Neural crest cell (in vitro differentiated cells): ENCODE measurements around the gene PALMD. TPM values are rescaled to one million over a fixed set of nuclear protein-coding genes. Genes with fewer than 3 reads are reported as not detected.
A peak's percentile ranks its signal among the peaks of the same experiment; 100 is the strongest.

Experiments used
- DNase-seq: peaks from one replicate; pipeline ENCODE4 v3.0.0; 2021; ENCODE audit warnings: low read depth, mixed read lengths, low spot score
- H3K27ac Mint-ChIP-seq: one replicate; pipeline ENCODE4 v1.8.0; 2021; ENCODE audit warnings: mild to moderate bottlenecking, mixed read lengths; ENCODE audit not compliant: unreplicated experiment
- H3K27me3 Mint-ChIP-seq: 2 replicates; pipeline ENCODE4 v1.8.0; 2021; ENCODE audit warnings: low read depth, mild to moderate bottlenecking, mixed read lengths
- H3K36me3 Mint-ChIP-seq: 2 replicates; pipeline ENCODE4 v1.8.0; 2021; ENCODE audit warnings: low read depth, mild to moderate bottlenecking, mixed read lengths
- H3K4me1 Mint-ChIP-seq: 2 replicates; pipeline ENCODE4 v1.8.0; 2021; ENCODE audit warnings: mixed read lengths
- H3K4me3 Mint-ChIP-seq: one replicate; pipeline ENCODE4 v1.8.0; 2021; ENCODE audit warnings: mild to moderate bottlenecking, mixed read lengths
- H3K9me3 Mint-ChIP-seq: 2 replicates; pipeline ENCODE4 v1.8.0; 2021; ENCODE audit warnings: mixed read lengths
- total RNA-seq: library from RNA; stranded (reverse); gene quantifications from 2 replicates; pipeline ENCODE4 v1.2.1, GENCODE V29; 2021
- TF ChIP-seq, protein P1 (sequence below): fragments of 200-600 bp; sonication (generic); conservative IDR thresholded peaks from 2 replicates; pipeline ENCODE4 v1.5.0; 2021; ENCODE audit warnings: antibody characterized with exemption, mild to moderate bottlenecking

Gene PALMD
- total RNA-seq, 1 donor from 2014 or later: 0.21 TPM

DNA sequence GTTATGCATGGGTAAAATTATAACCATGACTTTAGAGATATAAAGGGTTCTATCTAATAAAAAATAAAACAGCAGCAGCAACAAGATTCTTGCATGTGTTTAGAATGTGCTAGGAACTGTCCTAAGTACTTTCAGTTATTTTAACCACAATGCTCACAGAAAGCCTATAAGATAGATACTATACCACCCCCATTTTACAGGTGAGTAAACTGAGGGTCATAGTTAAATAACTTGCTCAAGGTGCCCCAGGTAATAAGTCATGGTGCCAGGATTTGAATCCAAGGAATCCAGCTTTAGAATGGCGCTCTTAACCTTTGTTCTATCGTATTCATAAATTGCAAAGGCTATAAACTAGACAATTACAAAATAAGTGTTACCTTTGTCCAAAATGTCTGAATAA is 67.1 kb downstream of the PALMD start:
- Mint-ChIP-seq H3K4me1 (no peaks in the 10 kb centered on the region), H3K36me3 (peaks cover 12% of the 10 kb centered on the region), H3K4me3 (no peak overlapping the region), H3K9me3 (no peaks in the 10 kb centered on the region), H3K27me3 (no peaks in the 10 kb centered on the region), H3K27ac (no peak overlapping the region)
- DNase-seq: no peak
- TF ChIP-seq, protein P1, sequence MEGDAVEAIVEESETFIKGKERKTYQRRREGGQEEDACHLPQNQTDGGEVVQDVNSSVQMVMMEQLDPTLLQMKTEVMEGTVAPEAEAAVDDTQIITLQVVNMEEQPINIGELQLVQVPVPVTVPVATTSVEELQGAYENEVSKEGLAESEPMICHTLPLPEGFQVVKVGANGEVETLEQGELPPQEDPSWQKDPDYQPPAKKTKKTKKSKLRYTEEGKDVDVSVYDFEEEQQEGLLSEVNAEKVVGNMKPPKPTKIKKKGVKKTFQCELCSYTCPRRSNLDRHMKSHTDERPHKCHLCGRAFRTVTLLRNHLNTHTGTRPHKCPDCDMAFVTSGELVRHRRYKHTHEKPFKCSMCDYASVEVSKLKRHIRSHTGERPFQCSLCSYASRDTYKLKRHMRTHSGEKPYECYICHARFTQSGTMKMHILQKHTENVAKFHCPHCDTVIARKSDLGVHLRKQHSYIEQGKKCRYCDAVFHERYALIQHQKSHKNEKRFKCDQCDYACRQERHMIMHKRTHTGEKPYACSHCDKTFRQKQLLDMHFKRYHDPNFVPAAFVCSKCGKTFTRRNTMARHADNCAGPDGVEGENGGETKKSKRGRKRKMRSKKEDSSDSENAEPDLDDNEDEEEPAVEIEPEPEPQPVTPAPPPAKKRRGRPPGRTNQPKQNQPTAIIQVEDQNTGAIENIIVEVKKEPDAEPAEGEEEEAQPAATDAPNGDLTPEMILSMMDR: no peak

DNA sequence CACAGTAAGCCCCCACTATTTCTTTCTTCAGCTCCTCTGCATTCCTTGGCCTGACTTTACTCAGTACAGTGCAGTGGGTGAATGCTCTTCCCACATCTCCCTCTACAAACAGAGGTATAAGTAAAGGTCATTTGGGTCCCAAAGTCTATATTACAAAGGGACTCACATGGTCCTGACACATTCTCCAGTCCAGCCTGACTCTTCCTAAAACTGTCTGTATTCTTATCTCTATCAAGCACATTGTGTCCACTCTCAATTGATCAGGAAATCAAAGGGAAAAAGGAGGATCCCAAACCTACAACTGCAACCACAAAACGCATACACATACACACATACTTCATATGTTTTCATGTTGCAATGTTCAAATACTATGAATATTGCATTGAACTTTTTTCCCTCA is 71.1 kb downstream of the PALMD start:
- Mint-ChIP-seq H3K27ac (no peak overlapping the region), H3K4me1 (no peaks in the 10 kb centered on the region), H3K27me3 (no peaks in the 10 kb centered on the region), H3K9me3 (no peaks in the 10 kb centered on the region), H3K36me3 (peaks cover 8% of the 10 kb centered on the region), H3K4me3 (no peak overlapping the region)
- TF ChIP-seq, protein P1: no peak
- DNase-seq: no peak

DNA sequence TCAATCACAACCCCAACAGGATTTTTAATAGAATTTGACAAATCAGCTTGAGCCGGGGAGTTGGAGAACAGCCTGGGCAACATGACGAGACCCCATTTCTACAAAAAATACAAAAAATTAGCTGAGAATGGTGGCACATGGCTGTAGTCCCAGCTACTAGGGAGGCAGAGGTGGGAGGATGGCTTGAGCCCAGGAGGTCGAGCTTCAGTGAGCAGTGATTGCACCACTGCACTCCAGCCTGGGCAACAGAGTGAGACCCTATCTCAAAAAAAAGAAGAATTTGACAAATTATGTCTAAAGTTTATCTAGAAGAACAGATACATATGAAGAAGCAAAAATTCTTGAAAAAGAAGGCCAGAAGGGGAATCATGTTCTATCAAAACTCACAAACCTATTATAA is 77.3 kb downstream of the PALMD start:
- H3K27ac Mint-ChIP-seq: no peak overlapping the region
- H3K9me3 Mint-ChIP-seq: no peaks in the 10 kb centered on the region
- peaks cover 3% of the 10 kb centered on the region for H3K4me1 Mint-ChIP-seq
- TF ChIP-seq, protein P1: no peak
- H3K27me3 Mint-ChIP-seq: no peaks in the 10 kb centered on the region
- H3K4me3 Mint-ChIP-seq: no peak overlapping the region
- no peak for DNase-seq
- no peaks in the 10 kb centered on the region for H3K36me3 Mint-ChIP-seq

DNA sequence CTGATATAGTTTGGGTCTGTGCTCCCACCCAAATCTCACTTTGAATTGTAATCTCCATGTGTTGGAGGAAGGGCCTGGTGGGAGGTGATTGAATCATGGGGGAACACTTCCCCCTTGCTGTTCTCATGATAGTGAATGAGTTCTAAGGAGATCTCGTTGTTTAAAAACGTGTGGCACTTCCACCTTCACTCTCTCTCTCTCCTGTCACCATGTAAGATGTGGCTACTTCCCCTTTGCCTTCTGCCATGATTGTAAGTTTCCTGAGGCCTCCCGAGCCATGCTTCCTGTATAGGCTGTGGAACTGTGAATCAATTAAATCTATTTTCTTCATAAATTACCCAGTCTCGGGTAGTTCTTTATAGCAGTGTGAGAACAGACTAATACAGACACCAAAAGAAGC is 80.1 kb downstream of the PALMD start:
- Mint-ChIP-seq H3K27me3 (no peaks in the 10 kb centered on the region), H3K4me1 (peaks cover 13% of the 10 kb centered on the region), H3K4me3 (no peak overlapping the region), H3K27ac (no peak overlapping the region), H3K9me3 (no peaks in the 10 kb centered on the region), H3K36me3 (no peaks in the 10 kb centered on the region)
- TF ChIP-seq, protein P1: no peak
- DNase-seq: no peak

DNA sequence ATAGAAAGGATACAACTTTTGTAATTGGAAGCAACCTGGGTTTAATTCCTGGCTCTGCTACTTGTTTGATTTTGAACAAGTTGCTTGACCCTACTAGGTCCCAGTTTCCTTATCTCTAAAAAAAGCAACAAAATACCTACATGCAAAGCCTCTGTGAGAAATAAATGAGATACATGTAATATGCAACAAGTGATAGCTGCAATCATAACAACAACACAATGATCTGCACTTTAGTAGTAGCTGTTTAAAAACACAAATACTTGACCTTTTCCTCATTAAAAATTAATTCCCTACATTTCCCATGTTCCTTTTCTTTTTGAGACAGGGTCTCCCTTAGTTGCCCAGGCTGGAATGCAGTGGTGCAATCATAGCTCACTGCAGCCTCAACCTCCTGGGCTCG is 80.5 kb downstream of the PALMD start:
- Mint-ChIP-seq H3K4me1 (peaks cover 13% of the 10 kb centered on the region), H3K27ac (peak overlapping the region; percentile 28), H3K9me3 (no peaks in the 10 kb centered on the region), H3K4me3 (no peak overlapping the region), H3K27me3 (no peaks in the 10 kb centered on the region), H3K36me3 (no peaks in the 10 kb centered on the region)
- TF ChIP-seq, protein P1: no peak
- no peak for DNase-seq

DNA sequence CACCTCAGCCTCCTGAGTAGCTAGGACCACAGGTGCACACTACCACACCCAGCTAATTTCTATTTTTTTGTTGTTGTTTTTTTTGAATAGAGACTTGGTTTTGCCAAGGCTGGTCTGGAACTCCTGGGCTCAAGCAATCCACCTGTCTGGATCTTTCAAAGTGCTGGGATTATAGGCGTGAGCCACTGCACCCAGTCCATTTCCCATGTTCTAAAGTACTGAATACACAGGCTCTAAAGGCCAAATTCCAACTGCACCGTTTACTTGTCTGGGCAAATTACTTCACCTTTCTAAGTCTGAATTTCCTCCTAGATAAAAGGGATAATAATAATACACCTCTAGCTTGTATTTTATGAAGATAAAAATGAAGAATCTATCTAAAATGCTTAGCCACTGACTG is 80.9 kb downstream of the PALMD start:
- no peaks in the 10 kb centered on the region for H3K36me3 Mint-ChIP-seq
- H3K27me3 Mint-ChIP-seq: no peaks in the 10 kb centered on the region
- H3K27ac Mint-ChIP-seq: no peak overlapping the region
- H3K4me3 Mint-ChIP-seq: no peak overlapping the region
- TF ChIP-seq, protein P1: no peak
- no peaks in the 10 kb centered on the region for H3K9me3 Mint-ChIP-seq
- peaks cover 13% of the 10 kb centered on the region for H3K4me1 Mint-ChIP-seq
- DNase-seq: no peak
